ENCODE results near the gene ERF. TPM values are rescaled to one million over a fixed set of nuclear protein-coding genes. Genes with fewer than 3 reads are reported as not detected.

Gene ERF
- total RNA-seq, 2 donors from 2014 or later, result 65.7 to 75.6 TPM

- peaks cover 2 to 12% of the 10 kb centered on the region in 2 donors for H3K36me3 Mint-ChIP-seq (ENCODE audit: insufficient read depth in 2 of 2)
- H3K27me3 Mint-ChIP-seq (ENCODE audit: low read depth), result no peaks in the 10 kb centered on the region
- H3K27ac Mint-ChIP-seq, result no peak overlapping the region
- peaks cover 50% of the 10 kb centered on the region for H3K4me1 Mint-ChIP-seq (ENCODE audit: low read depth)
- peak; percentile 18 to 36 for ATAC-seq (replicated peaks in 1 of 2)
- no peaks in the 10 kb centered on the region for H3K9me3 Mint-ChIP-seq
- peak; percentile 27 to 37 for DNase-seq
- no peak overlapping the region for H3K4me3 Mint-ChIP-seq
Measured at GRCh38 chr19:42276821-42277220, 21.9 kb upstream of the ERF start.

- Mint-ChIP-seq H3K4me1 (ENCODE audit: low read depth) (peaks cover 55% of the 10 kb centered on the region), H3K4me3 (peak overlapping the region; percentile 23 to 39), H3K27me3 (ENCODE audit: low read depth) (no peaks in the 10 kb centered on the region), H3K36me3 (ENCODE audit: insufficient read depth in 2 of 2) (peaks cover 2 to 15% of the 10 kb centered on the region in 2 donors), H3K27ac (peak overlapping the region; percentile 6), H3K9me3 (no peaks in the 10 kb centered on the region)
- no peak for ATAC-seq (replicated peaks in 1 of 2)
- DNase-seq, result no peak
Measured at GRCh38 chr19:42276284-42276683, 21.4 kb upstream of the ERF start.

DNA sequence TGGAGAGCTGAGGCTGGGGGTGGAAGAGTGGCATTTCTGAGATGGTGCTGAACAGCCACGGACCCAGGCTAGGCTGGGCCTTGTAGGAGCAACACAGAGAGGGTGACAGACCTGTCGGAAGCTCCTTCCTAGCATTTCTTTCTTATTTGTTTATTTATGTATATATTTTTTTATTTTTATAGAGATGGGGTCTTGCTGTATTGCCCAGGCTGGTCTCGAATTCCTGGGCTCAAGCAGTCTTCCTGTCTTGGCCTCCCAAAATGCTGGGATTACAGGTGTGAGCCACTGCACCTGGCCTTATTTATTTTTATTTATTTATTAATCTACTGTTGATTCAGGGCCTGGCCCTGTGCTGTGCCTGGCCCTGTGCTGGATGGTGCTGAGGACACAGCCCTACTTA lies 20.6 kb upstream of the ERF start:
- Mint-ChIP-seq H3K4me1 (ENCODE audit: low read depth) (peaks cover 60% of the 10 kb centered on the region), H3K4me3 (peak overlapping the region; percentile 23 to 39), H3K27me3 (ENCODE audit: low read depth) (no peaks in the 10 kb centered on the region), H3K27ac (peak overlapping the region; percentile 6), H3K36me3 (ENCODE audit: insufficient read depth in 2 of 2) (peaks cover 2 to 15% of the 10 kb centered on the region in 2 donors), H3K9me3 (no peaks in the 10 kb centered on the region)
- DNase-seq (no peak), ATAC-seq (replicated peaks in 1 of 2) (no peak)

DNA sequence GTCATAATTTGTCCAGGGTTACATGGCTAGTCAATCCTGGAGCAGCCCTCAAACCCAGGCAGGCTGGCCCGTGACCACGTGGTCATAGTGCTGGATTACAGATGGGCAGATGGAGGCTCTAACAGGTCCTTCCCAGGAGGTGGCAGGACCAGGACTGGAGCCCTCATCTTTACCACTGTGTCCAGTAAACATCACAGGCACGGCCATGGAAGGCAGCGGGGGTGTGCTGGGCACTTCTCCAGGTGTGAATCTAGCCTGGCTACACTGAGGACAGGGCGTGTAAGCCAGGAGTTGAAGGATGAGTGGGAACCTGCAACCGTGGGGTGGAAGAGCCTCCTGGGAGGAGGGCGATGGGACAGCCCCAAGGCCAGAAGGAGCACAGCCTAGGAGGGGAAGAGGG lies 20.2 kb upstream of the ERF start:
- H3K27ac Mint-ChIP-seq, result no peak overlapping the region
- no peak for DNase-seq
- H3K27me3 Mint-ChIP-seq (ENCODE audit: low read depth), result no peaks in the 10 kb centered on the region
- no peak for ATAC-seq (replicated peaks in 1 of 2)
- H3K4me1 Mint-ChIP-seq (ENCODE audit: low read depth), result peaks cover 64% of the 10 kb centered on the region
- peak overlapping the region; percentile 36 to 45 for H3K4me3 Mint-ChIP-seq
- no peaks in the 10 kb centered on the region for H3K9me3 Mint-ChIP-seq
- peaks cover 2 to 15% of the 10 kb centered on the region in 2 donors for H3K36me3 Mint-ChIP-seq (ENCODE audit: insufficient read depth in 2 of 2)

- no peak for ATAC-seq (replicated peaks in 1 of 2)
- Mint-ChIP-seq H3K4me3 (no peak overlapping the region), H3K27me3 (ENCODE audit: low read depth) (no peaks in the 10 kb centered on the region), H3K4me1 (ENCODE audit: low read depth) (peaks cover 66% of the 10 kb centered on the region), H3K36me3 (ENCODE audit: insufficient read depth in 2 of 2) (peaks cover 6 to 18% of the 10 kb centered on the region in 2 donors), H3K27ac (no peak overlapping the region), H3K9me3 (no peaks in the 10 kb centered on the region)
- no peak for DNase-seq
Measured at GRCh38 chr19:42274065-42274682, 19.2 kb upstream of the ERF start.

DNA sequence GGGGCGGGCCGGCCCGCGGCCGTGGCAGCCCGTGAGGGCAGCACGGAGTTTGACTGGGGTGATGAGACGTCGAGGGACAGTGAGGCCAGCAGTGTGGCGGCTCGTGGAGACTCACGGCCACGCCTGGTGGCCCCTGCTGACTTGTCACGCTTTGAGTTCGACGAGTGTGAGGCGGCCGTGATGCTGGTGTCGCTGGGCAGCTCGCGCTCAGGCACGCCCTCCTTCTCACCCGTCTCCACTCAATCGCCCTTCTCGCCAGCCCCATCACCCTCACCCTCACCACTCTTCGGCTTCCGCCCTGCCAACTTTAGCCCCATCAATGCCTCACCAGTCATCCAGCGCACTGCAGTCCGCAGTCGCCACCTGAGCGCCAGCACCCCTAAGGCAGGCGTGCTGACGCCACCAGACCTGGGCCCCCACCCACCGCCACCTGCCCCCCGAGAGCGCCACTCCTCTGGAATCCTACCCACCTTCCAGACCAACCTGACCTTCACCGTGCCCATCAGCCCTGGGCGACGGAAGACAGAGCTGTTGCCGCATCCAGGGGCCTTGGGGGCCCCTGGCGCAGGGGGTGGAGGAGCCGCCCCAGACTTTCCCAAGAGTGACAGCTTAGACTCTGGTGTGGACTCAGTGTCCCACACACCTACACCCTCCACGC lies 18.6 kb upstream of the ERF start:
- H3K27me3 Mint-ChIP-seq (ENCODE audit: low read depth), result no peaks in the 10 kb centered on the region
- H3K36me3 Mint-ChIP-seq (ENCODE audit: insufficient read depth in 2 of 2), result peaks cover 6 to 18% of the 10 kb centered on the region in 2 donors
- no peak for DNase-seq
- no peak for ATAC-seq (replicated peaks in 1 of 2)
- no peak overlapping the region for H3K27ac Mint-ChIP-seq
- no peak overlapping the region for H3K4me3 Mint-ChIP-seq
- H3K9me3 Mint-ChIP-seq, result no peaks in the 10 kb centered on the region
- H3K4me1 Mint-ChIP-seq (ENCODE audit: low read depth), result peaks cover 60% of the 10 kb centered on the region

DNA sequence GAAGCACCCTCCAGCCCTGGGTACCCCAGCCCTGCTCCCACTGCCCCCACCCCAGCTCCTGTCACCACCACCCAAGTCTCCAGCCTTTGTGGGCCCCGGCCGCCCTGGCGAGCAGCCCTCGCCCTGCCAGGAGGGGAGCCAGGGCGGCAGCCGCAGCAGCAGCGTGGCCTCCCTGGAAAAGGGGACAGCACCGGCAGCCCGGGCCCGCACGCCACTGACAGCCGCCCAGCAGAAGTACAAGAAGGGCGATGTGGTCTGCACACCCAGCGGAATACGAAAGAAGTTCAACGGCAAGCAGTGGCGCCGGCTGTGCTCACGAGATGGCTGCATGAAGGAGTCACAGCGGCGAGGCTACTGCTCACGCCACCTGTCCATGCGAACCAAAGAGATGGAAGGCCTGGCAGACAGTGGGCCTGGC lies 18.1 kb upstream of the ERF start:
- DNase-seq, result no peak
- no peak overlapping the region for H3K27ac Mint-ChIP-seq
- no peak overlapping the region for H3K4me3 Mint-ChIP-seq
- peaks cover 58% of the 10 kb centered on the region for H3K4me1 Mint-ChIP-seq (ENCODE audit: low read depth)
- ATAC-seq (replicated peaks in 1 of 2), result no peak
- no peaks in the 10 kb centered on the region for H3K9me3 Mint-ChIP-seq
- peaks cover 6 to 18% of the 10 kb centered on the region in 2 donors for H3K36me3 Mint-ChIP-seq (ENCODE audit: insufficient read depth in 2 of 2)
- no peaks in the 10 kb centered on the region for H3K27me3 Mint-ChIP-seq (ENCODE audit: low read depth)

DNA sequence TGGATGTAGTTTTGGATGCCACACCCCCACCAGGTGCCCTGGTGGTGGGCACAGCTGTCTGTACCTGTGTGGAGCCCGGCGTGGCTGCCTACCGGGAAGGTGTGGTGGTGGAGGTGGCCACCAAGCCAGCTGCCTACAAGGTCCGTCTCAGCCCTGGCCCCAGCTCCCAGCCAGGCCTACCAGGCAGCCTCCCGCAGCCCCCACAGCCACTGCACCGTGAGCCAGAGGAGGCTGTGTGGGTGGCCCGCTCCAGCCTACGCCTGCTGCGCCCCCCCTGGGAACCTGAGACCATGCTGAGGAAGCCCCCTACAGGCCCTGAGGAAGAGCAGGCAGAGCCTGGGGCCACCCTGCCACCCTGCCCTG lies 17.6 kb upstream of the ERF start:
- H3K27me3 Mint-ChIP-seq (ENCODE audit: low read depth), result no peaks in the 10 kb centered on the region
- DNase-seq (no peak), ATAC-seq (replicated peaks in 1 of 2) (no peak)
- peaks cover 60% of the 10 kb centered on the region for H3K4me1 Mint-ChIP-seq (ENCODE audit: low read depth)
- H3K27ac Mint-ChIP-seq, result no peak overlapping the region
- no peaks in the 10 kb centered on the region for H3K9me3 Mint-ChIP-seq
- H3K36me3 Mint-ChIP-seq (ENCODE audit: insufficient read depth in 2 of 2), result peaks cover 6 to 18% of the 10 kb centered on the region in 2 donors
- H3K4me3 Mint-ChIP-seq, result no peak overlapping the region

DNA sequence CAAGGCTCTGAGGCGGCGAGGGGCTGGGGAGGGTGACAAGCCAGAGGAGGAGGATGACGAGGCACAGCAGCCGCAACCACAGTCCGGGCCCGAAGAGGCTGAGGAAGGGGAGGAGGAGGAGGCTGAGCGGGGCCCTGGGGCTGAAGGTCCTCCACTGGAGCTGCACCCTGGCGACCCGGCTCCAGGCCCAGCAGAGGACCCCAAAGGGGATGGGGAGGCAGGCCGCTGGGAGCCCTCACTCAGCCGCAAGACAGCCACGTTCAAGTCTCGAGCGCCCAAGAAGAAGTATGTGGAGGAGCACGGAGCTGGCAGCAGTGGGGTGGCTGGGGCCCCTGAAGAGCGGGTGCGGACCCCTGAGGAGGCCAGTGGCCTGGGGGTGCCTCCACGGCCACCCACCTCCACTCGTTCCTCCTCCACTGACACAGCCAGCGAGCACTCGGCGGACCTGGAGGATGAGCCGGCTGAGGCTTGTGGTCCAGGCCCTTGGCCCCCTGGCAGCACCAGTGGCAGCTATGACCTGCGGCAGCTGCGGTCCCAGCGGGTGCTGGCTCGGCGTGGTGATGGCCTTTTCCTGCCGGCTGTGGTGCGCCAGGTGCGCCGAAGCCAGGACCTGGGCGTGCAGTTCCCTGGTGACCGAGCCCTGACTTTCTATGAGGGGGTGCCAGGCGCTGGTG lies 17.1 kb upstream of the ERF start:
- H3K4me3 Mint-ChIP-seq, result no peak overlapping the region
- DNase-seq (no peak), ATAC-seq (replicated peaks in 1 of 2) (no peak)
- H3K4me1 Mint-ChIP-seq (ENCODE audit: low read depth), result peaks cover 57% of the 10 kb centered on the region
- peak overlapping the region; percentile 45 for H3K27ac Mint-ChIP-seq
- peaks cover 6 to 18% of the 10 kb centered on the region in 2 donors for H3K36me3 Mint-ChIP-seq (ENCODE audit: insufficient read depth in 2 of 2)
- no peaks in the 10 kb centered on the region for H3K9me3 Mint-ChIP-seq
- no peaks in the 10 kb centered on the region for H3K27me3 Mint-ChIP-seq (ENCODE audit: low read depth)

DNA sequence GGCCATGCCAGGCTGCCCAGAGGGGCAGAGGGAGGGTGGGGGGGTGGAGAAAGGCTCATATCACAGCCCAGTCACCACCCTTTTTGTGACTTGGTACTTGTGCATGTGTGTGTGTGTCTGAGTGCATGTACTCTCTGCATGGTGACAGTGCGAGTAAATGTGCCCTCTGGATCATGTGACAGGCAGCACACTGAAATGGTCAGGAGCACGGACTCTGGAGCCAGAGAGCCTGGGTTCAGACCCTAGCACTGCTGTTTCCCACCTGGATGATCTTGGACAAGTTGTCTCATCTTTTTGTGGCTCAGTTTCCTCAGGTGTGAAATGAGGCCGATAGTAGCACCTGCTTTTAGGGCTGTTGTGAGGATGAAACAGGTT lies 16.1 kb upstream of the ERF start:
- H3K9me3 Mint-ChIP-seq, result no peaks in the 10 kb centered on the region
- H3K36me3 Mint-ChIP-seq (ENCODE audit: insufficient read depth in 2 of 2), result peaks cover 6 to 16% of the 10 kb centered on the region in 2 donors
- peaks cover 47% of the 10 kb centered on the region for H3K4me1 Mint-ChIP-seq (ENCODE audit: low read depth)
- DNase-seq (no peak), ATAC-seq (replicated peaks in 1 of 2) (no peak)
- peak overlapping the region; percentile 48 for H3K27ac Mint-ChIP-seq
- H3K4me3 Mint-ChIP-seq, result peak overlapping the region in 1 of 2 donors; percentile 63
- H3K27me3 Mint-ChIP-seq (ENCODE audit: low read depth), result no peaks in the 10 kb centered on the region

GRCh38 chr19:42270346-42271044 lies 15.6 kb upstream of the ERF start:
- Mint-ChIP-seq H3K36me3 (ENCODE audit: insufficient read depth in 2 of 2) (peaks cover 6 to 14% of the 10 kb centered on the region in 2 donors), H3K27ac (peak overlapping the region; percentile 92), H3K9me3 (no peaks in the 10 kb centered on the region), H3K4me1 (ENCODE audit: low read depth) (peaks cover 42% of the 10 kb centered on the region), H3K27me3 (ENCODE audit: low read depth) (no peaks in the 10 kb centered on the region), H3K4me3 (no peak overlapping the region)
- DNase-seq (peak; percentile 67 to 77), ATAC-seq (replicated peaks in 1 of 2) (peak; percentile 4 to 9)

- no peaks in the 10 kb centered on the region for H3K27me3 Mint-ChIP-seq (ENCODE audit: low read depth)
- H3K36me3 Mint-ChIP-seq (ENCODE audit: insufficient read depth in 2 of 2), result peaks cover 6 to 12% of the 10 kb centered on the region in 2 donors
- DNase-seq (no peak), ATAC-seq (replicated peaks in 1 of 2) (no peak)
- peak overlapping the region; percentile 92 for H3K27ac Mint-ChIP-seq
- H3K4me1 Mint-ChIP-seq (ENCODE audit: low read depth), result peaks cover 34% of the 10 kb centered on the region
- no peak overlapping the region for H3K4me3 Mint-ChIP-seq
- no peaks in the 10 kb centered on the region for H3K9me3 Mint-ChIP-seq
Measured at GRCh38 chr19:42269478-42270345, 14.8 kb upstream of the ERF start.
